ENCODE results near the gene LIFR.

The LIFR gene

DNA sequence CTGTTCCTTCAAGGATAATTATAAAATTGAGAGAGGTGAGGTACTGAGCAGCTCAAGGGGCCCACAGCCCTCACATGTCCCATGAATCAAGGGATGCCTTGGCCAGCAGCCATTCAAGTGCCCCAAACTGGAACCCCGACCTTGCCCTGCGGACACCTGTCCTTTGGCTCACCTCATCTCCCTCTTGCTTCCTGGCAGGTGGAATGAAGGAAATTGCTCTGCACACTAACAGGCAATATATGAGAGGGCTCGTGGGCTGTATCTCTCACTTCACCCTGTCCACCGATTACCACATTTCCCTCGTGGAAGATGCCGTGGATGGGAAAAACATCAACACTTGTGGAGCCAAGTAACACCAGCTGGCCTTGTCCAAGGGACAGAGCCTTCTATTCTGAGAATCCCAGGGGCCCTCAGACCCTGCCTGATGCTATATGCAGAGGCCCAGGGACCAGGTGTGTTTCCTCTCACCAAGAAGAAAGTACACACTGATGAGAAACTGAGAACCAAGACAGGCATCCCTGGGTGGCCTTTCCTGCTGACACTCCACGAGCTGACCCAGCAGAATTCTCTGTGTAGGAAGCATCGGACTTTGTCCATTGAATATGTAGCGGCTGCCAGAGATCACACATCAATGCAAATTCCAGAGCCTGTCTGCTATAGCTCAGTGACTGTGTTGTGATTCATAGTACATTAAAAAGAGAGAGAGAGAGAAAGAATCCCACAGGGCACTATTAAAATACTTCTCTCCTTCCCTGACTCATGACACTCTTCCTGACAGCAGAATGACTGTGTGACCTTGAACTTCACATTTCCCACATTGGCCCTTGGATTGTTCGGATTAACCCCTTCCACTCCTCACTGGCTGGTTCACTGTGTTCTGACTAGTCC lies 92.6 kb downstream of the LIFR start:
- DNase-seq: no peak

DNA sequence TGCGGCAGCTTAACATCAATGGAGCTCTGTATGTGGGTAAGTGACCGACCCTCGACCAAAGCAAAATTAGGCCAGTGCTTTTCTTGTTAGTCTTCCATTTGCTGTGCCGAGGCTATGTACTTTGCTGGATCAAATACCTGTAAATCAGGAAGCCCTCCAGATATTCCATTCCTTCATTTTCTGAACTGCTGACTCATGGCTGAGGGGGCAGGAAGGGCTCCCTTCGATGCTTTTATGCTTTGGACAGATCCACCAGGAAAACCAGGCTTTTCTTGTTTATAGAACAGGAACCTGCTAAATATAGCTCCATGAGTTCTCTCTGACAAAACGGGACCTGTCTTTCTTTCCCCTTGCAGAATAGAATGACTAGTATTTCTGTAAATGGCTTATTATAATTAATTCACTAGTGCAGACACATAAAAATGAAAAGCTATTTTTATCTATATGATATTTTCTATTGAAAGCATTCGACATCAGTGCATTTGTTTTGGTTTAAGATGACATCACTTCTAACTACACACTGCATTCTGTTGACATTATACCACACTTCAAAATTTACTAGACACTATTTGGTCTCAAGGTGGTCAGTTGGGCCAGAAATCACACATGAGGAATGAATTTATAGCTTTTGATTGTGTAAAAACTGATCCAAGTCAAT lies 93.3 kb downstream of the LIFR start:
- DNase-seq: no peak

DNA sequence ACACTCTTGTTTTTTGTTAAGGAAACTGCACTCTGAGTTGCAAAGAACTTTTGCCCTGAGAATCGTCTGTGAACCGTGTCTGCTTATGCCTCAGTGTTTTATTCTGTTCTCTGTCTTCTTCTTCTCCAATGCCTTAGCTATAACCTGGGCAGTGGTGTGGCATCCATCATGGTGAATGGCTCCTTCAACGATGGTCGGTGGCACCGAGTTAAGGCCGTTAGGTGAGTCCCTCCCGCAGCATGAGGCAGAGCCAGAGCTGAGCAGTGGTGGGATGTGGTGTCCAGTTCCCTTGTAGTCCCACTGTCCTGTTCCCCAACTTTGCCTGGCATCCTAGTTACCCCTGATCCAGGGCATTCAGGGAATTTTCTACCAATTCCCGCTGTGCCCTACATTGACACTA lies 98.3 kb downstream of the LIFR start:
- DNase-seq: no peak

DNA sequence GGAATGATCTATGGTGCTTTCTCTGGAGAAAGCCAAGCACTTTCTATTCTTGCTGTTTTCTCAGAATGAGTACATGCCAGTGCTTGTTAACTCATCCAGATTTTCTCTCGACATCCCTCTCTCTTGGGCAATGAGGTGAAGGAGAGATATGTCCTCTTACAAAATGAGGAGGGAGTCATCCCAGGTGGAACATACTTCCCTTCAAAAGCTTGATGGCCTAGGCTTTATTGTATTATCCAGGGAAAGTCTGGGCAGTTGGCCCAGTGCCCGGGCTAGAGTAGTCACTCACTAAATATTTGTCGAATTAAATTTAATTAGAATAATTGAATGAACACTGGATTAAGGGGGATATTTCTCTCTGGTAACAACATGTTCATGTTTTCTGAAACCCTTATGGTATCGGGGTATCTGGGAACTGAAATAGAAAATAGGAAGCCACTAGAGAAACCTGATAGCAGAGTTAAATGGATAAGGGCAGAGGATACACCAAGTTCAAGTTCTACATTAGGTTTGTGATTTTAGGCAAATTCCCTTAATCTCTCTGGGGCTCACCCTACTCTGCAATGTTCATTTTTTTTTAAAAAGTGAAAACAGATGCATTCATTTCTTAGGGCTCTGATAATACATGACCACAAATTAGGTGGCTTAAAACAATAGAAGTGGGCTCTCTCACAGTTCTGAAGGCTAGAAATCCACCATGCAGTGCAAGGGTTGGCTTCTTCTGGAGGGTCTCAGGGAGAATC lies 99.6 kb downstream of the LIFR start:
- no peak for DNase-seq

DNA sequence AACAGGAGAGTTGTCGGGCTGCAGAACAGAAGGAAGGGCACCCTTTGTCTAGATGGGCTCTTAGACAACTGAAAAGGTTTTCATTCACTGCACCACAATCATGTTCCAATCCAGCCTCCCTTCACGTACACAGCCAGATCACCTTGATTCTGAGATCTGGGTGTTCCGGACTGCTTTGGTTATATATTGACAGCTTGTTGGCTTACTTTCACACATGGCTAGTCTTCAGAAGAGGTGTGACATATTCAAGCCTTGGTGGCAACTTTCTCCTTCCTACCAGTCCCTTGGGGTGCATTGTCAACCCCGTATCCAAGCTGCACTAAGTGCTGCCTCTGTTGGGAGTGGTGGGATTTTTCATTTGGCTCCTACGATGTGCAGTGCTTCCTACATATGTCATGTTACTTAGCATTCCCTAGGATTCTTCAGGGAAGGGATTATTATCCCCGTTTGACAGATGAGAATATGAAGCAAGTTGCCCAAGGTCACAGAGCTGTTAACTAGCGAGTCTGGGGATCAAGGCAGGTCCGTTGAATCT lies 100.6 kb downstream of the LIFR start:
- DNase-seq: no peak

DNA sequence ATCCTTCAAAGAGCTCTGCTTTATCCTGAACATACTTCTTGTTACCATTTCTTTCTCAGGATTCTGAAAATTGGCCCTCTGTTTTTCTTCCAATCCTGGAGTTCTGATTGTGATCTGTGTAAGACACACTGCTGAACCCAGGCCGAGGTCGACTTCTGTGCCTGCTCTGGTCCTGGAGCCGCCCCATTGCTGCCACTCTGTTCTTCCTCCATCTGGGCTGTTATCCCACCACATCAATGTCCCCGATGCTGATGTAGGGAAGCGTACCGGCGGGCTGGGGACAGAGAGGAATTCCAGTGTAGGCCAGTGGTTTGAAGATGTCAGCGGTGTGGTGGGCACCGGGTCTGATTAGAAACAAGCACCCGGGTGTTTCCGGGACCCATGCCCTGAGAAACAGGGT lies 102.5 kb downstream of the LIFR start:
- no peak for DNase-seq

DNA sequence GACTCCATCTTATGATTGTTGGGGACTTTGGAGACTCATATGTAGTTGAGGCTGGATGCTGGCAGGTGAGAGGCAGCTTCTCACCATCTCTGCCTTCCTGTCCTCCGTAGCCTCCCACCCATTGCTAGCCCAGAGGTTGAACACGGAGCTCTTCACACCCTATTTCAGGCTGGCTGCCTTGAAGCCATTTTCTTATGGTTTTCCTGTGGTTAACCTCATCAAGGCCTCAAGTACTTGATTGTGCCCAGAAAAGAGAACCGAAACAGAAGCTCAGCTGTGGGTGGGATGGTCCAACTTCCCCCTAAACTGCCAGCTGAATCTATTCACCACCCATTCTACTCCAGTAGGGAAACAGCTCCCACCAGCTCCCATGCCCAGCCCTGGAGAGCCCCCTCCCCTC lies 102.9 kb downstream of the LIFR start:
- DNase-seq: no peak

DNA sequence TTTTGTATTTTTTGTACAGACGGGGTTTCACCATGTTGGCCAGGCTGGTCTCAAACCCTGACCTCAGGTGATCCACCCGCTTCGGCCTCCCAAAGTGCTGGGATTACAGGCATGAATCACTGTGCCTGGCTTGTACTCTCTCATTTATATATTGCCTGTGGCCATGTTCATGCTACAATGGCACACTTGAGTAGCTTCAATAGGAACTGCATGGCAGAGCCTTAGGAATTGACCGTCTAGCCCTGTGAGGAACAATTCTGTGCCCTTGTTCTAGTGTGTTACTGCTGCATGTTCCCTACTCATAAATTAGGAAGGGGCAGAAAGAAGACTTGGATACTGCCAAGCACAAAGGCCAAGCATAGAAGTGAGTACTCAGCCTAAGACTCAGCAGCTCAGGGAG lies 104.2 kb downstream of the LIFR start:
- no peak for DNase-seq

DNA sequence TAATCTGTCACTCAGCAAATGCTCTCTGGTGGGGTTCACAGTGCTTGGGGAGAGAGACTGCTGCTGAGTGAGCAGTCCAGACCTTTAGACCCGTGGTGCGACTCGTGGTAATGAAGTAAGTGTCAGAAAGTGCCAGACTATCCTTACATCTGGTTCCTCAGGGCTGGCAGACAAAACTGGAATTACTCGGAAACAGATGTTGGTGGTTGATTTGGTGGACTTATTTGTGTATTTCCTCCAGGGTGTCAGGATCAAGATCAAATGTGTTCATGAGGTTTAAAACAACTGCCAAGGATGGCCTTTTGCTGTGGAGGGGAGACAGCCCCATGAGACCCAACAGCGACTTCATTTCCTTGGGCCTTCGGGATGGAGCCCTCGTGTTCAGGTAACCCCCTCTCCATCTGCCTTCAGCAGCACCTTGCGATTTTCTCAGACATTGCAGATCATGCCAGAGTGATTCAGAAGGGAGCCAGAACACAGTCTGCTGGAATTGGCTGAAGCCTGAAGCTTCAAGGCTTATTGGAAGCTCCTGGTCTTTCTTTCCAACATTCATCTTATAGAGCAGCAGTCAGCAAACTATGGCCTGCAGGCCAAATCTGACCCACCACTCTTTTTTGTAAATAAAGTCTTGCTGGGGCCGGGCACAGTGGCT lies 105.2 kb downstream of the LIFR start:
- no peak for DNase-seq

DNA sequence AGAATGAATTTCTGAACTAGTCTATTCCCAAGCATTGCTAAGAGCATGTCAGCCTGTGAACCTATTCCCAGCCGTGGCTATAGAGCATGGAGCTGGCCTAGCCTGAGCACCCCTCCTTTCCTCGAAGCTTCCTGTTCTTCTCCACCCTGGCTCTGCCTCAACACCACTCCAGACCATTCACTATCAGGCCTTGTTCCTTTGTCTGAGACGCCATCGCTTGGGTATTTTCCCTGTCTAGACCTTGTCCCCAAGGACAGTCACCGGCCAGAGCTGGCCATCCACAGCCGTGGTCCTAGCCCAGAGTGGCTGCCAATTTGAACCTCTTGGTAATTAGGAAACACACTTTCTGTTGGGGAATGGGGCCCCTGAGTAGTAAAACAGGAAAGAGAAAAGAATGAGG lies 105.8 kb downstream of the LIFR start:
- no peak for DNase-seq

DNA sequence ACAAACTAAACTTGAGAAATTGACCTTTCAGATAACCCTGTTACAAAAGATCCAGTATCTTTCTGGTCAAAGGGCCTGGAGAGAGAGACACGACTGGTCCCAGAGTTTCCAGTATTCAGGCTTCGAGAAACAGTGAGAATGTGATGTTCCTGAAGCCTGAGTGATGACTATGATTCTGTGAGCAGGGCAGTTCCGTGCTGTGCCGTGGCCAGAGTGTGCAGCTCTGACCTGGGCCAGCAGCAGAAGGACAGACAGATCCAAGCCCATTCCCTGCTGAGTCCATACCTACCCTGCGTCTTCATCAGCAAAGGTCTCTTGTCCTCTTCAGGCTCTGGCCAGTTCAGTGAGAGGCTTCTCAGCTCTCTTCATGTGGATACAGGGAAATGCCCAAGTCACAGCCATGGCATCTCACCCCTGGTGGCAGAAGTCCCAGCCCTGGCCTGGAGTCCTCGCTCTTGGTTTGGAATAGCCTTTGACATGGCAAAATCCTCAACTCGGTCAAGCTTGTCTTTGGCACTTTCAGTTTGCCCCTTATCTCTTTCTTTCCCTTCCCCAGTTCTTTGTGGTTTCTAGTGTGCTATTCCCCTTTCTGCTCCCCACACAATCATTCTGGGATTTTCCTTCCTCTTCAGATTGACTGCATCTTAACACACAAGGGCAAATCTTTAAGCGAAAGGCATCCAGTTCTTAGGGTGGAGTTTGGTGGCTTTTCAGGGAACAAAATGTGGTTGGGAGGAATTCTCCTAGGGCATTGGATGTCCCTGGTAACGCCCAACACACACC lies 107.7 kb downstream of the LIFR start:
- no peak for DNase-seq

DNA sequence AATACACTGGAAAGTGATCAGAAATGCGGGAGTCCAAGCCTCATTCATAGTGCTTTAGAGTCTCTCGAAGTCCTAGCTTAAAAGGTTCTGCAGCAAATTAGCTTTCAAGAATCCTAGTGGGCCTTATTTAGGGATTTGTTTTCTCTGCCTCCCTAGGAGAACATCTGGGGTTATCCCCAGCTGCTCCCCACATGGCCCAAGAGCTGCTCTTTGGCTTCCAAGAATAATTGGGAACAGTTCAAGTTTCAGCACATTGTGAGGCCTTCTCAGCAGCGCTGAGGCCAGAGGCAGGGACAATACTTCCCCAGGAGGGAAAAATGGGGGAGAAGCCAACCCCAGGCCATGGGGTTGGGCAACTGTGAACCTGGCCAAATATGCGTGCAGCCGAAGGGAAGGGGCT lies 108.7 kb downstream of the LIFR start:
- no peak for DNase-seq

DNA sequence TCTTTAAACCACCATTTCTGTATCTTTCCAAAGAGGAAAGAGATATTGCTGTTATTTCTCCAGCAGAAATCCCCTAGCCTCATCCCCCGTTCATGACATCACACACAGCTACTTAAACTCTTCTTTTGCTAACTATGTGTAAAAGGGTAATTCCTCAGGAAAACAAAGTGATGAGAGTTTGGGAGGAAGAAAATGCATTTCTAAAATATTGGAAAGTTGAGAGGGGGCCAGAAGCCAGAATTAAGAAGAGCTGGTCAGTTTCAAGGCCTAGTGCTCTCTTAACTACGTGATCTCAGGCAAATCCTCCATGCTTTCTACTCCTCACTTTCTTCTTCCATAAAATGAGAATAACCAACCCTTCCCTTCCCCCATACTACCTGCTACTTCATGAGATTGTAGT lies 109.4 kb downstream of the LIFR start:
- no peak for DNase-seq

DNA sequence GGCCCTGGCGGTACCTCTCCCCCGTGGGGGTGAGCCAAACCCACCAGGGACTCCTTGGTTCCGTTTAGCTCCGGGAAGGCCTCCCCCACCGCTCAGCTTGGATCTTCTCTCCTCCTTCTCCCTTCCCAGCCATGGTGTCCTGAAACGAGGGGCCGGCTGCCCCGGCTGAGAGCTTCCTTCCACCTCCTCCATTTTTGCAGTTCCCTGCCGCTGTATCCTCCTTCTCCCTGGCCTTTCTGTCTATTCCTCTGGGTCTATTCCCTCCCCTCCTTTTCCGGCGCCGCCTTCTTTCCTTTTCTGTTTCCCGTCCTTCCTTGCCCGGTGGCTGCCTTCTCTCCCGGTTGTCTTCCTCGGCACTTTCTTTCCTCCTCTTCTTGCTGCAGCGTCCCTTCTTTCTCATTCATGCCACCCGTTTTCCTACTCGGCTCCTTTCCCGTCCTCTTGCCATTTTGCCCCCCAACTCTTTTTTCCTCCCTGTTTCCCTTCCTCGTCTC lies 110.4 kb downstream of the LIFR start:
- no peak for DNase-seq

DNA sequence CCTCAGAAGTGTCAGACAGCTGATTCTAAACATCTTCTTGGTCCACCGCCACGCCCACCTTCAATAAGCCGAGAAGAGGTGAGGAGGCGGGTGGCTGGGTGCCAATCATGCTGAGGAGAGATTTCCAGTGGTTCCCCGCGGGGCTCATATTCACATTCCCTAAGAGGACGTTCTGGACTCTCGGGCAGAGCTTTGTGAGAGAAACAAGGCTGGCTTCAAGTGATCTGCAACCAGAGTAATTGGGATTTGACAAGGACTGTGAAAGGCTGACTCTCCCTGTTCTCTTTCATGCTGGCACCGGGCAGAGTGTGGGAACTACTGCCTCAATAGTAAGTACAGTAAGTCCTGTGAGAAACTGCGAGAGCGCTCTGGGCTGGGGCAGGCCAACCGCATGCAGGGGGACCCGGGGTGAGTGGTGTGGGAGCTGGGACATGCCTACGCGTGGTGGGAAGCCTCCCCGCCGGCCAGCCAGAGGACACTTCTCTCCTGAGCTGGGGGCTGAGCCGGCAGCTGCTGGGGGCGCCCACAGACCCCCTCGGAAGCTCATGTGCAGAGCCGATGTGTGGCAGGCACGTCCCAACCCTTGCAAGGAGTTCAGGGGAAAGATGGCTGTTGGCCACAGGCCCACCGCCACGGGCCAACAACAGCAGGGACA lies 110.9 kb downstream of the LIFR start:
- DNase-seq: no peak

DNA sequence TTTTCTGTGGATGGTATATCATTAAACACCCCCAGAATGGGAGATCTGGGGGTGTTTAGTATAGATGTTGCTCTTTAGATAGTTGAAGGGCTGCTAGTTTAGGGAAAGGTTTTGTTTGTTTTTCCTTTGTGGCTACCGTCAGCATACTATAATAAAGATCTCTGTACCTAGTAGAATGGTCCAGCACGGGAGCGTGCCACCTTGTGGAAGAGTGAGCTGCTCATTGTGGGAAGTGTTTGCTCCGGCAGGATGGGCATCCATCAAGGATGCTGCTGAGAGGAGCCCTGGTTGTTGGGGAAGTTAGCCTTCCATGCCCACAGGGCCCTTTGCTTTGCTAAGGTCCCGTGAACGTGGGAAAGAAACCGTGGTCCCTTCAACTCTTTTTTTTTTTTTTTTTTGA lies 113.1 kb downstream of the LIFR start:
- no peak for DNase-seq

DNA sequence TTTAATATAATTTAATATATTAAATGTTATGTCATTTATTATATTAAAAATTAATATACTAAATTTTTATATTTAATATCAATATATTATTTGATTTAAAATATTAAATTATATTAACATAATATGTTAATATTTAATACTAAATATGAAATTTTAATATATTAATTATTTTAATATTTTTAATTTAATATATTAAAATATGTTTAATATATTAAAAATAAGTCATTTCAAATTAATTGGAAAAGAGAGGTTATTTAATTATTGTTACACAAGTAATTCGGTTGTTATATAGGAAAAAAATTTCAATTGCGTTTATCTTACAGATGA lies 114.2 kb downstream of the LIFR start:
- no peak for DNase-seq

DNA sequence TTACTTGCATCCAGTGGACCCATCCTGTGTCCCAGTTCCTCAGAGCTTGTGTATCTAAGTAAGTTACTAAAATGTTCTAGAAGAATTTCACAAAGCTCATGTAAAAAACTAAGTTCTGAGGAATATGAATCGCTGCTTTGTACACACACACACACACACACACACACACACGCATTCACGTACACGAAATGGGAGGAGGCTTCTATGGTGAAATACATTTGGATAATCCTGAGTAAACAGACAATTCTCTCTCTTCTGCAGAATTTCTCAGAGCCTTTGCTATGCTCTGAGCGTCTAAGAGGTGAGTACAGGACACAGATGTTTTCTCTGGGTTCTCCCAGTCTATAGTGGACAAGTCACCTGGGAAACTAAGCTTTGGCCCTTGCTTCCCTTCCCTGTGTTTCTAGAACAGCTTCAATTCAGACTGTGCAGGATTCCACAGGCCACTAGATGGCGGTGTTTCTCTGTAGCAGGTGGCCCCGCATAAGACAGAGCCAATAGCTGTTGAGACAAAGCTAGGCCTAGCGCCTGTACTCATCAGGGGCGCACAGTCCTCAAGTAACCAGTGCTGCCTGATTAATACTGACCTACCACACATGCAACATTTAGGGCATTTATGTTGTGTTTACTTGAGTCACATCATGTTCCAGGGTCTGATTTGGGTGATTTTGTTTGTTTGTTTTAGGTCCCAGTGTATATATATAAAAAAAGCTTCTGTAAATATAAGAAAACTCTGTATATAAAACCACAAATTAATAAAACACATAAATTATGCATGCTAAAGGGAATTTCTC lies 114.8 kb downstream of the LIFR start:
- peak; percentile 91 for DNase-seq

DNA sequence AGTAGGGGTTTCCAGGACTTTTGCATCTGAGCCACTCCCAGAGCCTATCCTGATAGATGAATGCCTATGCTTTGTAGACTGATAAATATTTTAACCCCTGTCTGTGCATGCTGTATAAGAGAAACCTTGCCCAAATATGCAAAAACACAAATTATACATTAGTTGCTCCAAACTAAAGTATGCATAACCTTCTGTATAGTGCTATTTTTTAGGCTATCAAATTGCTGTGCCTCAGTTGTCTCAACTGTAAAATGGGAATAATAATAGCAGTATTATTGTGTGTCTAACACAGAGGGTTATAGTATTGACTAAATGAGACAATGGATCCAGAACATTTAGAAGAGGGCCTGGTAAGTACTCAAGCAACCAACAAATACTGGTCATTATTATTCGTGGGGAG lies 117.7 kb downstream of the LIFR start:
- DNase-seq: no peak

DNA sequence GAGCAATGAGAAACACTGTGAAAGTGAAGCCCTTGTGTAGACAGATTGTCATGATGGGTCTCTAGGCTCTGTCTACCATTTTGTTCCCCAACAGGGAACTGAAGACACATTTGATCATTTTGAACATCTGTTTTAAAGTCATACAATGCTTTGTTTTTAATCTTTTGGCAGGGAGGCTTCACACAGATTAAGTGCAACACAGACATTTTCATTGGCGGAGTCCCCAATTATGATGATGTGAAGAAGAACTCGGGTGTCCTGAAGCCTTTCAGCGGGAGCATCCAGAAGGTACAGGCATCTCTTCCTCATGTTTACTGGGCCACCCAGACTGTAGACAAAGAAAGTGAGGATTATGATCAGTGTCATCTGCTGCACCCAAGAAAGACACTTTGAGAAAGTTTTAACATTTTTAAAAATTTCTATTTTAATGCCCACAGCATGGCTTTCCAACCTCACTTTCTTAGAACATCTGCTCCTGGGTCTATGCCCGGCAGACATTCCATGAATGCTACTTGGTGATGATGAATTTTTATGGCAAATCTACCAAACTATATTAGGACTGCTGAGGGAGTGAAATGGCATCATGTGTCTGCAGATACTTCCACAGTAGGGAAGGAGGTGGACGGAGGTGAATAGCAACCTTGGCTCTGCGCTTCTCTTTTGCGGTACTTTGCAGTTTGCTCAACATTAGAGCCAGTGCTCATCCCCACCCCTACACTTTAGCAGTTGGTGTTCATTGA lies 121.3 kb downstream of the LIFR start:
- no peak for DNase-seq

Data from NCI-H1694 (cell line).